ENCODE measurements around the gene MYO7B. TPM values are rescaled to one million over a fixed set of nuclear protein-coding genes. Genes with fewer than 3 reads are reported as not detected.

The MYO7B gene
- total RNA-seq, 2 experiments from 2014 or later = 4.7 to 5.2 TPM

- no peak overlapping the region for H3K27ac Mint-ChIP-seq
- H3K4me3 Mint-ChIP-seq = no peak overlapping the region
- DNase-seq (no peak), ATAC-seq (ENCODE audit: low read depth) (no peak)
- peaks cover 66% of the 10 kb centered on the region for H3K27me3 Mint-ChIP-seq
- peaks cover 4% of the 10 kb centered on the region for H3K4me1 Mint-ChIP-seq
- POLR2A ChIA-PET = no interaction called here
- H3K9me3 Mint-ChIP-seq = no peaks in the 10 kb centered on the region
- H3K36me3 Mint-ChIP-seq = no peaks in the 10 kb centered on the region
Measured at GRCh38 chr2:127671557-127672302, 136.2 kb downstream of the MYO7B start.

- DNase-seq (no peak), ATAC-seq (ENCODE audit: low read depth) (no peak)
- H3K4me1 Mint-ChIP-seq = peaks cover 4% of the 10 kb centered on the region
- H3K27me3 Mint-ChIP-seq = peaks cover 66% of the 10 kb centered on the region
- H3K27ac Mint-ChIP-seq = no peak overlapping the region
- POLR2A ChIA-PET = no interaction called here
- no peaks in the 10 kb centered on the region for H3K36me3 Mint-ChIP-seq
- no peak overlapping the region for H3K4me3 Mint-ChIP-seq
- H3K9me3 Mint-ChIP-seq = no peaks in the 10 kb centered on the region
Measured at GRCh38 chr2:127672341-127673224, 137.1 kb downstream of the MYO7B start.

- no peaks in the 10 kb centered on the region for H3K9me3 Mint-ChIP-seq
- no peak overlapping the region for H3K27ac Mint-ChIP-seq
- no peak for ATAC-seq (ENCODE audit: low read depth)
- peaks cover 71% of the 10 kb centered on the region for H3K27me3 Mint-ChIP-seq
- peaks cover 4% of the 10 kb centered on the region for H3K4me1 Mint-ChIP-seq
- DNase-seq = no peak
- H3K4me3 Mint-ChIP-seq = no peak overlapping the region
- POLR2A ChIA-PET = interaction anchor here (0.6 kb wide), 1 partner anchor 9 kb away, joined by 3 read pairs; no protein-coding TSS in a partner anchor
- no peaks in the 10 kb centered on the region for H3K36me3 Mint-ChIP-seq
Measured at GRCh38 chr2:127673291-127674069, 138.0 kb downstream of the MYO7B start.

GRCh38 chr2:127674241-127675209, 139.0 kb downstream of the MYO7B start:
- Mint-ChIP-seq H3K36me3 (no peaks in the 10 kb centered on the region), H3K4me1 (peaks cover 4% of the 10 kb centered on the region), H3K27ac (no peak overlapping the region), H3K27me3 (peaks cover 63% of the 10 kb centered on the region), H3K9me3 (no peaks in the 10 kb centered on the region), H3K4me3 (peak overlapping the region; percentile 79)
- no peak for DNase-seq
- POLR2A ChIA-PET = interaction anchor here (0.6 kb wide), 1 partner anchor 8 kb away, joined by 3 read pairs; no protein-coding TSS in a partner anchor
- peak; percentile 60 for ATAC-seq (ENCODE audit: low read depth)

- no peaks in the 10 kb centered on the region for H3K9me3 Mint-ChIP-seq
- ATAC-seq (ENCODE audit: low read depth) (no peak), DNase-seq (no peak)
- POLR2A ChIA-PET = interaction anchor here (1.0 kb wide), 1 partner anchor 27 kb away, joined by 3 read pairs; no protein-coding TSS in a partner anchor
- H3K27ac Mint-ChIP-seq = no peak within 1 kb of the TSS
- H3K4me1 Mint-ChIP-seq = peaks cover 4% of the 10 kb centered on the region
- no peaks in the 10 kb centered on the region for H3K36me3 Mint-ChIP-seq
- H3K27me3 Mint-ChIP-seq = peaks cover 54% of the 10 kb centered on the region
- peak within 1 kb of the TSS; percentile 79 for H3K4me3 Mint-ChIP-seq
Measured at GRCh38 chr2:127675331-127676261, 140.1 kb downstream of the MYO7B start, which contains the start of gene LIMS2. TSS of gene LIMS2 (minus strand) at chr2:127675530. CDS start at chr2:127675024, 506 bp downstream.

GRCh38 chr2:127676906-127677305, 141.4 kb downstream of the MYO7B start:
- DNase-seq (no peak), ATAC-seq (ENCODE audit: low read depth) (no peak)
- Mint-ChIP-seq H3K27ac (no peak overlapping the region), H3K4me1 (peaks cover 4% of the 10 kb centered on the region), H3K27me3 (peaks cover 58% of the 10 kb centered on the region), H3K4me3 (no peak overlapping the region), H3K36me3 (no peaks in the 10 kb centered on the region), H3K9me3 (no peaks in the 10 kb centered on the region)
- POLR2A ChIA-PET = no interaction called here

- H3K9me3 Mint-ChIP-seq = no peaks in the 10 kb centered on the region
- peaks cover 51% of the 10 kb centered on the region for H3K27me3 Mint-ChIP-seq
- DNase-seq (no peak), ATAC-seq (ENCODE audit: low read depth) (no peak)
- POLR2A ChIA-PET = interaction anchor here (1.0 kb wide), 1 partner anchor 23 kb away, joined by 3 read pairs; the partner anchor contains the start of gene SFT2D3
- no peak overlapping the region for H3K4me3 Mint-ChIP-seq
- no peak overlapping the region for H3K27ac Mint-ChIP-seq
- peaks cover 7% of the 10 kb centered on the region for H3K4me1 Mint-ChIP-seq
- no peaks in the 10 kb centered on the region for H3K36me3 Mint-ChIP-seq
Measured at GRCh38 chr2:127678531-127678930, 143.0 kb downstream of the MYO7B start.

- H3K27me3 Mint-ChIP-seq = peaks cover 46% of the 10 kb centered on the region
Measured at GRCh38 chr2:127678991-127679390, 143.5 kb downstream of the MYO7B start.

GRCh38 chr2:127679680-127680361, 144.3 kb downstream of the MYO7B start:
- Mint-ChIP-seq H3K27me3 (peaks cover 40% of the 10 kb centered on the region), H3K9me3 (no peaks in the 10 kb centered on the region), H3K27ac (no peak overlapping the region), H3K4me3 (no peak overlapping the region), H3K4me1 (peaks cover 3% of the 10 kb centered on the region), H3K36me3 (no peaks in the 10 kb centered on the region)
- POLR2A ChIA-PET = no interaction called here
- no peak for DNase-seq
- no peak for ATAC-seq (ENCODE audit: low read depth)

More at GRCh38 chr2:127678991-127679390, 143.5 kb downstream of the MYO7B start:
- no peak for ATAC-seq (ENCODE audit: low read depth)
- Mint-ChIP-seq H3K36me3 (no peaks in the 10 kb centered on the region), H3K27ac (no peak overlapping the region), H3K4me3 (no peak overlapping the region), H3K9me3 (no peaks in the 10 kb centered on the region), H3K4me1 (peaks cover 7% of the 10 kb centered on the region)
- POLR2A ChIA-PET = interaction anchor here (1.0 kb wide), 1 partner anchor 22 kb away, joined by 3 read pairs; the partner anchor contains the start of gene SFT2D3
- no peak for DNase-seq

- H3K27ac Mint-ChIP-seq = no peak overlapping the region
- ATAC-seq (ENCODE audit: low read depth) (no peak), DNase-seq (no peak)
- no peaks in the 10 kb centered on the region for H3K36me3 Mint-ChIP-seq
- H3K27me3 Mint-ChIP-seq = peaks cover 44% of the 10 kb centered on the region
- no peaks in the 10 kb centered on the region for H3K9me3 Mint-ChIP-seq
- H3K4me3 Mint-ChIP-seq = no peak overlapping the region
- peaks cover 3% of the 10 kb centered on the region for H3K4me1 Mint-ChIP-seq
- POLR2A ChIA-PET = no interaction called here
Measured at GRCh38 chr2:127680706-127681287, 145.3 kb downstream of the MYO7B start.
